IMR-90 (cell line): ENCODE data around the gene ZFP57. TPM values are rescaled to one million over a fixed set of nuclear protein-coding genes. Genes with fewer than 3 reads are reported as not detected.

Source experiments
- ATAC-seq: fragments of 200-7000 bp; cut with Tn5 transposase; 2 replicates; pipeline ENCODE4 v1.9.1; 2020; ENCODE audit warnings: low read depth, mild to moderate bottlenecking, moderate library complexity
- BruUV-seq: library from RNA; stranded (reverse); fragments of 400-500 nt; replicated peaks from 2 replicates; lab custom pipeline; 2021; lab: Mats Ljungman, UMichigan
- CTCF ChIA-PET: fragments of 300-600 bp; formaldehyde crosslinking; extraction: SDS; loops from one replicate; lab custom pipeline; 2021; ENCODE audit warnings: antibody characterized with exemption; lab: Yijun Ruan, JAX
- POLR2A ChIA-PET: fragments of 300-600 bp; sonication (Branson Sonifier 250); formaldehyde crosslinking; loops from one replicate; lab custom pipeline; 2022; ENCODE audit warnings: antibody characterized with exemption; ENCODE audit not compliant: unreplicated experiment; lab: Charles Lee
- DNase-seq: peaks from one replicate; pipeline ENCODE4 v3.0.0; 2013
- H2AFZ ChIP-seq: replicated peaks from 2 replicates; pipeline ENCODE3; 2013; ENCODE audit warnings: low read length, mild to moderate bottlenecking; ENCODE audit not compliant: poor library complexity
- H2AK5ac ChIP-seq: 2 replicates; pipeline ENCODE4 v1.6.1; 2013; ENCODE audit warnings: low read depth, low read length, inconsistent platforms
- H2AK9ac ChIP-seq: replicated peaks from 2 replicates; pipeline ENCODE3; 2013; ENCODE audit warnings: mild to moderate bottlenecking, low read depth, low read length, moderate library complexity; ENCODE audit not compliant: poor library complexity
- H2BK120ac ChIP-seq: 2 replicates; pipeline ENCODE4 v1.6.1; 2013; ENCODE audit warnings: low read depth, low read length, inconsistent platforms
- H2BK15ac ChIP-seq: 3 replicates; pipeline ENCODE4 v1.6.1; 2013; ENCODE audit warnings: low read depth, low read length, inconsistent platforms
- H2BK20ac ChIP-seq: 2 replicates; pipeline ENCODE4 v1.6.1; 2013; ENCODE audit warnings: low read depth, mild to moderate bottlenecking, inconsistent platforms, low read length, moderate library complexity
- H2BK5ac ChIP-seq: 2 replicates; pipeline ENCODE4 v1.6.1; 2013; ENCODE audit warnings: mild to moderate bottlenecking, low read depth, low read length, inconsistent platforms; ENCODE audit not compliant: poor library complexity, severe bottlenecking
- H3K14ac ChIP-seq: replicated peaks from 2 replicates; pipeline ENCODE4 v1.6.1; 2013; ENCODE audit warnings: low read depth, low read length, inconsistent platforms
- H3K18ac ChIP-seq: 2 replicates; pipeline ENCODE4 v1.6.1; 2013; ENCODE audit warnings: low read depth, low read length, control low read depth
- H3K23ac ChIP-seq: 2 replicates; pipeline ENCODE4 v1.6.1; 2013; ENCODE audit warnings: low read depth, low read length, inconsistent platforms
- H3K27ac ChIP-seq: 2 replicates; pipeline ENCODE4 v1.5.1; 2013; ENCODE audit warnings: mild to moderate bottlenecking, control low read depth, low read length; ENCODE audit not compliant: insufficient read depth
- H3K27me3 ChIP-seq: 2 replicates; pipeline ENCODE4 v1.6.1; 2013; ENCODE audit warnings: low read length; ENCODE audit not compliant: control insufficient read depth, insufficient read depth
- H3K36me3 ChIP-seq: 2 replicates; pipeline ENCODE4 v1.6.1; 2013; ENCODE audit warnings: low read length, mixed read lengths; ENCODE audit not compliant: control insufficient read depth, insufficient read depth
- H3K4ac ChIP-seq: 2 replicates; pipeline ENCODE4 v1.6.1; 2013; ENCODE audit warnings: low read depth, low read length, inconsistent platforms
- H3K4me1 ChIP-seq: 2 replicates; pipeline ENCODE4 v1.6.1; 2013; ENCODE audit warnings: low read length, mixed read lengths; ENCODE audit not compliant: control insufficient read depth, insufficient read depth
- H3K4me2 ChIP-seq: 2 replicates; pipeline ENCODE4 v1.6.1; 2013; ENCODE audit warnings: low read depth, mild to moderate bottlenecking, control low read depth, low read length, moderate library complexity
- H3K4me3 ChIP-seq: 2 replicates; pipeline ENCODE4 v1.5.1; 2013; ENCODE audit warnings: low read depth, mild to moderate bottlenecking, control low read depth, low read length, moderate library complexity; ENCODE audit not compliant: insufficient read depth
- H3K56ac ChIP-seq: 2 replicates; pipeline ENCODE4 v1.6.1; 2013; ENCODE audit warnings: low read length, inconsistent platforms; ENCODE audit not compliant: insufficient read depth; ENCODE audit errors: extremely low read depth
- H3K79me1 ChIP-seq, 2 experiments: 2 replicates each; pipeline ENCODE4 v1.6.1; 2013; ENCODE audit warnings: low read length in 2 of 2, inconsistent platforms in 1 of 2, low read depth in 1 of 2
- H3K9ac ChIP-seq: 2 replicates; pipeline ENCODE4 v1.6.1; 2013; ENCODE audit warnings: low read depth, low read length, control low read depth
- H3K9me1 ChIP-seq: 2 replicates; pipeline ENCODE4 v1.6.1; 2013; ENCODE audit warnings: low read length, inconsistent platforms; ENCODE audit not compliant: insufficient read depth
- H3K9me3 ChIP-seq: 2 replicates; pipeline ENCODE4 v1.6.1; 2013; ENCODE audit warnings: low read length; ENCODE audit not compliant: control insufficient read depth, insufficient read depth
- H4K20me1 ChIP-seq: 2 replicates; pipeline ENCODE4 v1.6.1; 2013; ENCODE audit warnings: low read length, inconsistent platforms; ENCODE audit not compliant: insufficient read depth
- H4K5ac ChIP-seq: 2 replicates; pipeline ENCODE4 v1.6.1; 2013; ENCODE audit warnings: mild to moderate bottlenecking, low read depth, low read length, control low read depth
- H4K8ac ChIP-seq, 2 experiments: 2 replicates each; pipeline ENCODE4 v1.6.1; 2013; ENCODE audit warnings: low read depth in 2 of 2, low read length in 2 of 2, control low read depth in 1 of 2, inconsistent platforms in 1 of 2
- H4K91ac ChIP-seq: 2 replicates; pipeline ENCODE4 v1.6.1; 2013; ENCODE audit warnings: low read depth, low read length, inconsistent platforms; ENCODE audit not compliant: insufficient read depth
- CHD1 ChIP-seq: IDR thresholded peaks from 2 replicates; pipeline ENCODE4 v1.6.1; 2012; ENCODE audit warnings: low read depth, low read length, improper control_type of control experiment
- CTCF ChIP-seq: conservative IDR thresholded peaks from 2 replicates; pipeline ENCODE4 v1.5.1; 2012; ENCODE audit warnings: mild to moderate bottlenecking, low read depth, low read length, improper control_type of control experiment
- MAZ ChIP-seq: IDR thresholded peaks from 2 replicates; pipeline ENCODE4 v1.6.1; 2012; ENCODE audit warnings: low read depth, mild to moderate bottlenecking, low read length, improper control_type of control experiment, moderate library complexity, borderline replicate concordance
- WGBS, 2 experiments: methylation state at CpG; one replicate each; pipeline versions ENCODE4 v1.1.5 to v1.1.7; 2013; ENCODE audit warnings: missing lambda C conversion rate in 2 of 2; ENCODE audit not compliant: insufficient read length in 1 of 2; ENCODE audit errors: extremely low coverage in 2 of 2; 5-methylcytosine and 5-hydroxymethylcytosine counted together
- dilution Hi-C: fragments of 300-500 bp; cut with HindIII; formaldehyde crosslinking; loops from one replicate; pipeline ENCODE4 v1.14.3; 2018; ENCODE audit warnings: low sequenced_read_pairs; ENCODE audit not compliant: unreplicated experiment
- in situ Hi-C: fragments of 300-500 bp; cut with MboI; formaldehyde crosslinking; loops from 3 replicates; pipeline ENCODE4 v1.14.3; 2019; ENCODE audit warnings: low sequenced_read_pairs, inconsistent platforms, mixed read lengths
- intact Hi-C: fragments of 100-400 bp; cut with micrococcal nuclease; formaldehyde crosslinking; loops from 2 replicates; pipeline ENCODE4 v1.10.0; 2022
- polyA plus RNA-seq, 3 experiments: library from polyadenylated mRNA; depleted of rRNA; stranded (reverse); fragments of >200 nt; gene quantifications; 2 replicates each; pipeline ENCODE4 v1.2.3, GENCODE V29; 2012; ENCODE audit warnings: low replicate concordance in 1 of 3
- total RNA-seq: library from RNA; depleted of rRNA; stranded (reverse); fragments of >200 nt; gene quantifications from 2 replicates; pipeline ENCODE4 v1.2.3, GENCODE V29; 2012

The ZFP57 gene
- total and polyA plus RNA-seq, 2 of the 4 experiments (the other 2 are of a cell fraction), result not detected

GRCh38 chr6:29685718-29686326 is 4.9 kb upstream of the ZFP57 start:
- dilution Hi-C loops, result no loop called here
- Histone ChIP-seq H3K9ac (no peak overlapping the region), H2AFZ (no peak overlapping the region)

More at GRCh38 chr6:29685718-29686326, 4.9 kb upstream of the ZFP57 start:
- ChIA-PET CTCF (no interaction called here), POLR2A (no interaction called here)
- Histone ChIP-seq H4K5ac (no peak overlapping the region), H3K56ac (no peak overlapping the region), H3K36me3 (no peaks in the 10 kb centered on the region), H3K79me1 (no peaks in the 10 kb centered on the region), H3K27me3 (no peaks in the 10 kb centered on the region; the same call in 1 of the 2 replicates), H2BK120ac (no peak overlapping the region), H2BK20ac (no peak overlapping the region), H4K8ac (no peak overlapping the region), H3K18ac (no peak overlapping the region), H3K14ac (no peak overlapping the region), H3K4ac (no peak overlapping the region), H2BK5ac (no peak overlapping the region), H3K23ac (no peak overlapping the region), H3K9me3 (no peaks in the 10 kb centered on the region), H2AK5ac (no peak overlapping the region), H4K20me1 (no peaks in the 10 kb centered on the region), H4K91ac (no peak overlapping the region), H3K4me2 (no peak overlapping the region), H3K4me1 (no peaks in the 10 kb centered on the region), H3K4me3 (no peak overlapping the region), H2AK9ac (no peak overlapping the region), H3K27ac (no peak overlapping the region), H3K9me1 (no peaks in the 10 kb centered on the region), H2BK15ac (no peak overlapping the region)
- BruUV-seq, result no TSS peak
- 56% methylated on average over 3 of the region's 15 CpGs; no CpG with 5 or more reads in 1 of the 2 experiments for WGBS, 2 experiments
- no peak for ATAC-seq
- no peak for TF ChIP-seq MAZ
- TF ChIP-seq CTCF, result no peak
- TF ChIP-seq CHD1, result no peak
- DNase-seq, result no peak
- intact Hi-C loops, result no loop called here
- in situ Hi-C loops, result no loop called here
